HepG2 (cell line): ENCODE measurements around the gene ERF. TPM values are rescaled to one million over a fixed set of nuclear protein-coding genes. Genes with fewer than 3 reads are reported as not detected.
A peak's percentile ranks its signal among the peaks of the same experiment; 100 is the strongest.

Experiments
- ARNTL ChIP-seq: sonication (generic); formaldehyde crosslinking; IDR thresholded peaks from 2 replicates; pipeline ENCODE4 v1.4.0; 2020; ENCODE audit warnings: mild to moderate bottlenecking, missing genetic modification reagents
- CHD4 ChIP-seq: fragments of 200-600 bp; sonication (generic); IDR thresholded peaks from 2 replicates; pipeline ENCODE4 v1.7.0; 2017; ENCODE audit warnings: mild to moderate bottlenecking, low read length, borderline replicate concordance
- GATA4 ChIP-seq: sonication (generic); IDR thresholded peaks from 2 replicates; pipeline ENCODE4 v1.6.1; 2016; ENCODE audit warnings: antibody characterized with exemption, low read depth, borderline replicate concordance
- KIAA2018 ChIP-seq: sonication (generic); formaldehyde crosslinking; IDR thresholded peaks from 2 replicates; pipeline ENCODE4 v1.5.0; 2020; ENCODE audit warnings: mild to moderate bottlenecking, missing genetic modification reagents, borderline replicate concordance
- POLR2AphosphoS2 ChIP-seq: IDR thresholded peaks from 2 replicates; pipeline ENCODE4 v1.6.1; 2011; ENCODE audit warnings: low read depth, low read length, improper control_type of control experiment
- ZNF235 ChIP-seq: sonication (generic); formaldehyde crosslinking; IDR thresholded peaks from 2 replicates; pipeline ENCODE4 v1.8.1; 2023; ENCODE audit warnings: mild to moderate bottlenecking, missing genetic modification reagents, borderline replicate concordance
- ZNF609 ChIP-seq: sonication (generic); formaldehyde crosslinking; IDR thresholded peaks from 2 replicates; pipeline ENCODE4 v1.4.0; 2020; ENCODE audit warnings: mild to moderate bottlenecking, missing genetic modification reagents, borderline replicate concordance
- ZNF816 ChIP-seq: sonication (generic); formaldehyde crosslinking; IDR thresholded peaks from 2 replicates; pipeline ENCODE4 v1.8.0; 2022; ENCODE audit warnings: missing genetic modification reagents, mild to moderate bottlenecking, borderline replicate concordance
- polyA plus RNA-seq, 8 experiments: library from polyadenylated mRNA; depleted of rRNA in 3 of 8; stranded (reverse) in 7 of 8; unstranded in 1 of 8; fragments of >200 nt; fragmentation: Illumina TruSeq in 4 of 8; extraction: Trizol in 4 of 8; gene quantifications; 2 replicates each; pipeline versions ENCODE4 v1.2.1 to v1.2.3, GENCODE V29; 2011 to 2016; ENCODE audit warnings: low read depth in 4 of 8, missing spikeins in 1 of 8, mixed read lengths in 1 of 8; ENCODE audit not compliant: insufficient read depth in 1 of 8
- total RNA-seq, 5 experiments: library from RNA; depleted of rRNA; stranded (reverse); fragments of >200 nt; fragmentation: Illumina TruSeq; extraction: Trizol; gene quantifications; 2 replicates each; pipeline ENCODE4 v1.2.3, GENCODE V29; 2016; ENCODE audit warnings: low read depth in 1 of 5
- TF ChIP-seq, protein P1 (sequence below): sonication (generic); formaldehyde crosslinking; IDR thresholded peaks from 2 replicates; pipeline ENCODE4 v1.4.0; 2020; ENCODE audit warnings: mild to moderate bottlenecking, low read depth, missing genetic modification reagents
- TF ChIP-seq, protein P2 (sequence below): sonication (generic); formaldehyde crosslinking; conservative IDR thresholded peaks from 2 replicates; pipeline ENCODE4 v1.8.0; 2022; ENCODE audit warnings: missing genetic modification reagents

Gene ERF
- total and polyA plus RNA-seq, 2 of the 13 experiments (the other 11 are each of a cell fraction or from before 2014, with no cell fraction given): 67.1 to 69.9 TPM

DNA sequence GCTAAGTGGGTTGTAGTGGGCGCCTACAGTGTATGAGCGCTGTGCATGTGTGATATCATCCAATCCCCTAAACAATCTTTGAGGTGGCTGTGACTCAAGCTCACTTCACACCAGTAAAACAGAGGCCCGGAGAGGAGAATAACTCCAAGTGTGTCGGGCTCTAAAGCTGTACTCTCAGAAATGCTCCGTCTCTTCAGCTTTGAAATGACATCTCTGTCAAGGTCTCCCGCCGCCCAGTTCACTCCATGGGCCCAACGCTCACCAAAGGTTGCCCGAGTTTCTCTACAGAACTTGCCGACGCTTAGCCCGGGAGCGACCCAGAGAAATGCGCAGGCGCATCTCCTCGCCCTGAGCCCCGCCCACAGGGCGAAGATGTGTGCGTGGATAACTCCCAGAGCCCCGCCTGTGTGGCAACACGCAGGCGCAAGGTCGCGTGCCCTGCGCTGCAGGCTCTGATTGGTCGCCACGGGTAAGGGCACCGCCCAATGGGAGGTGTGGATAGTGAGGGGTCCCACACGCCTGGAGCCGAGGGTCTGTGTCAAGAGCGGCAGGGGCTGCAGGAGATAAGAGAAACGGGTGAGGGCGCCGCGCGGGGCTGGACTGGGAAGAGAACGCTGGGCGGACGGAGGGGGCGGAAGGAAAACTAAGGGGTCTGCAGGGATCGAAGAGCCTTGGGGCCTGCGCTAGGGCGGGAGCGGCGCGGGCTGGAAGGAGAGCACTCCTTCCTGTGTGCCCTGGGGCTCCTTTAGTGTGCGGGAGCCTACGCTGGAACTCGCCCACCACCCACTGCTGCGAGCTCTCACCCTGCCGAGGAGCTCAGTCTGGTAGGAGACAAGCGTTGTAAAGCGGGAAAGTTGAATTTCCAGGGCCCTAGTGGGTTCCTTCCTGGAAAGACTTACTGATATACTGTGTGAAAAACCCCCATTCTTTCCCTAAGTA is 34.8 kb downstream of the ERF start, which contains the start of gene ZNF526 (continued):
- TF ChIP-seq ZNF609 (no peak), GATA4 (peak; percentile 82; the same call in 1 of the 2 replicates), POLR2AphosphoS2 (no peak), KIAA2018 (CRISPR knock-in tag) (no peak), ZNF235 (CRISPR knock-in tag) (no peak), ARNTL (CRISPR knock-in tag) (no peak; the same call in 1 of the 2 replicates), CHD4 (no peak), ZNF816 (CRISPR knock-in tag) (peak; percentile 91)
- TF ChIP-seq, protein P1, sequence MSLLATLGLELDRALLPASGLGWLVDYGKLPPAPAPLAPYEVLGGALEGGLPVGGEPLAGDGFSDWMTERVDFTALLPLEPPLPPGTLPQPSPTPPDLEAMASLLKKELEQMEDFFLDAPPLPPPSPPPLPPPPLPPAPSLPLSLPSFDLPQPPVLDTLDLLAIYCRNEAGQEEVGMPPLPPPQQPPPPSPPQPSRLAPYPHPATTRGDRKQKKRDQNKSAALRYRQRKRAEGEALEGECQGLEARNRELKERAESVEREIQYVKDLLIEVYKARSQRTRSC: no peak
- TF ChIP-seq, protein P2, sequence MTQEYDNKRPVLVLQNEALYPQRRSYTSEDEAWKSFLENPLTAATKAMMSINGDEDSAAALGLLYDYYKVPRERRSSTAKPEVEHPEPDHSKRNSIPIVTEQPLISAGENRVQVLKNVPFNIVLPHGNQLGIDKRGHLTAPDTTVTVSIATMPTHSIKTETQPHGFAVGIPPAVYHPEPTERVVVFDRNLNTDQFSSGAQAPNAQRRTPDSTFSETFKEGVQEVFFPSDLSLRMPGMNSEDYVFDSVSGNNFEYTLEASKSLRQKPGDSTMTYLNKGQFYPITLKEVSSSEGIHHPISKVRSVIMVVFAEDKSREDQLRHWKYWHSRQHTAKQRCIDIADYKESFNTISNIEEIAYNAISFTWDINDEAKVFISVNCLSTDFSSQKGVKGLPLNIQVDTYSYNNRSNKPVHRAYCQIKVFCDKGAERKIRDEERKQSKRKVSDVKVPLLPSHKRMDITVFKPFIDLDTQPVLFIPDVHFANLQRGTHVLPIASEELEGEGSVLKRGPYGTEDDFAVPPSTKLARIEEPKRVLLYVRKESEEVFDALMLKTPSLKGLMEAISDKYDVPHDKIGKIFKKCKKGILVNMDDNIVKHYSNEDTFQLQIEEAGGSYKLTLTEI (CRISPR knock-in tag): no peak
